H9 (cell line): ENCODE data around the gene WDR7. TPM values are rescaled to one million over a fixed set of nuclear protein-coding genes. Genes with fewer than 3 reads are reported as not detected.

Source experiments
- DNase-seq: peaks from one replicate; pipeline ENCODE4 v3.0.0-alpha.2; 2017
- H2AFZ ChIP-seq: one replicate; pipeline ENCODE4 v1.6.1; 2013; ENCODE audit warnings: mild to moderate bottlenecking, low read length, control low read depth, moderate library complexity
- H2AK5ac ChIP-seq: 2 replicates; pipeline ENCODE4 v1.6.1; 2013; ENCODE audit warnings: low read length, control low read depth, mixed read lengths; ENCODE audit not compliant: insufficient read length
- H2BK120ac ChIP-seq: one replicate; pipeline ENCODE4 v1.6.1; 2013; ENCODE audit warnings: low read depth, mild to moderate bottlenecking, low read length, control low read depth, inconsistent platforms; ENCODE audit not compliant: poor library complexity, severe bottlenecking
- H2BK12ac ChIP-seq: 2 replicates; pipeline ENCODE4 v1.6.1; 2013; ENCODE audit warnings: low read length, control low read depth, mixed read lengths, low read depth; ENCODE audit not compliant: insufficient read length
- H2BK15ac ChIP-seq: 2 replicates; pipeline ENCODE4 v1.6.1; 2013; ENCODE audit warnings: low read depth, low read length, control low read depth
- H2BK20ac ChIP-seq: one replicate; pipeline ENCODE4 v1.6.1; 2013; ENCODE audit warnings: low read depth, mild to moderate bottlenecking, low read length, control low read depth, inconsistent platforms; ENCODE audit not compliant: poor library complexity, severe bottlenecking
- H2BK5ac ChIP-seq: 2 replicates; pipeline ENCODE4 v1.6.1; 2013; ENCODE audit warnings: low read length, control low read depth, mixed read lengths; ENCODE audit not compliant: insufficient read length
- H3K14ac ChIP-seq: 2 replicates; pipeline ENCODE4 v1.6.1; 2013; ENCODE audit warnings: low read length, control low read depth; ENCODE audit not compliant: insufficient read depth
- H3K18ac ChIP-seq: 2 replicates; pipeline ENCODE4 v1.6.1; 2013; ENCODE audit warnings: low read depth, mild to moderate bottlenecking, mixed read lengths, low read length, control low read depth; ENCODE audit not compliant: insufficient read length
- H3K23ac ChIP-seq: 2 replicates; pipeline ENCODE4 v1.6.1; 2013; ENCODE audit warnings: low read length, control low read depth, mixed read lengths, low read depth; ENCODE audit not compliant: insufficient read length
- H3K23me2 ChIP-seq: 2 replicates; pipeline ENCODE4 v1.6.1; 2013; ENCODE audit warnings: low read depth, mild to moderate bottlenecking, mixed read lengths, low read length, control low read depth; ENCODE audit not compliant: insufficient read length, poor library complexity, severe bottlenecking
- H3K27ac ChIP-seq: 2 replicates; pipeline ENCODE4 v1.5.1; 2013; ENCODE audit warnings: low read length, control low read depth, mixed read lengths, low read depth; ENCODE audit not compliant: insufficient read length
- H3K27me3 ChIP-seq: 2 replicates; pipeline ENCODE4 v1.6.1; 2013; ENCODE audit warnings: low read length, control low read depth, inconsistent platforms; ENCODE audit not compliant: insufficient read depth
- H3K4ac ChIP-seq: 2 replicates; pipeline ENCODE4 v1.6.1; 2013; ENCODE audit warnings: low read depth, mild to moderate bottlenecking, control low read depth, inconsistent platforms, low read length, moderate library complexity
- H3K4me1 ChIP-seq: 2 replicates; pipeline ENCODE4 v1.6.1; 2013; ENCODE audit warnings: low read length, control low read depth, inconsistent platforms; ENCODE audit not compliant: insufficient read depth
- H3K4me2 ChIP-seq: 2 replicates; pipeline ENCODE4 v1.6.1; 2013; ENCODE audit warnings: low read length, control low read depth, mixed read lengths; ENCODE audit not compliant: insufficient read length, insufficient read depth
- H3K56ac ChIP-seq: 2 replicates; pipeline ENCODE4 v1.6.1; 2013; ENCODE audit warnings: low read depth, mild to moderate bottlenecking, mixed read lengths, low read length, control low read depth; ENCODE audit not compliant: insufficient read length
- H3K79me1 ChIP-seq: 2 replicates; pipeline ENCODE4 v1.6.1; 2013; ENCODE audit warnings: low read depth, mild to moderate bottlenecking, moderate library complexity, low read length, control low read depth, inconsistent platforms; ENCODE audit not compliant: insufficient read depth, poor library complexity, severe bottlenecking
- H3K79me2 ChIP-seq: 2 replicates; pipeline ENCODE4 v1.6.1; 2013; ENCODE audit warnings: low read length, control low read depth, inconsistent platforms; ENCODE audit not compliant: insufficient read depth
- H3K9ac ChIP-seq: 2 replicates; pipeline ENCODE4 v1.6.1; 2013; ENCODE audit warnings: low read length, control low read depth, mixed read lengths; ENCODE audit not compliant: insufficient read length; ENCODE audit errors: extremely low read depth
- H3K9me3 ChIP-seq: one replicate; pipeline ENCODE4 v1.6.1; 2013; ENCODE audit warnings: low read depth, low read length, inconsistent platforms; ENCODE audit not compliant: control insufficient read depth
- H3T11ph ChIP-seq: one replicate; pipeline ENCODE4 v1.6.1; 2013; ENCODE audit warnings: mild to moderate bottlenecking, low read length, control low read depth, inconsistent platforms
- H4K20me1 ChIP-seq: one replicate; pipeline ENCODE4 v1.6.1; 2013; ENCODE audit not compliant: control insufficient read depth, insufficient read length, insufficient read depth
- H4K5ac ChIP-seq: 2 replicates; pipeline ENCODE4 v1.6.1; 2013; ENCODE audit warnings: low read depth, mild to moderate bottlenecking, mixed read lengths, low read length, control low read depth; ENCODE audit not compliant: insufficient read length
- H4K8ac ChIP-seq: replicated peaks from 2 replicates; pipeline ENCODE4 v1.6.1; 2013; ENCODE audit warnings: low read length, control low read depth, mixed read lengths, low read depth; ENCODE audit not compliant: insufficient read length
- H4K91ac ChIP-seq: 2 replicates; pipeline ENCODE4 v1.6.1; 2013; ENCODE audit warnings: low read depth, mild to moderate bottlenecking, moderate library complexity, mixed read lengths, low read length, control low read depth; ENCODE audit not compliant: insufficient read length
- H3K27ac Mint-ChIP-seq, 3 experiments: 2 replicates in 2 of 3; 3 replicates in 1 of 3; pipeline ENCODE4 v1.8.0; 2020 to 2021; ENCODE audit warnings: mixed read lengths in 3 of 3, mild to moderate bottlenecking in 1 of 3, moderate library complexity in 1 of 3
- H3K27me3 Mint-ChIP-seq: 2 replicates; pipeline ENCODE4 v1.8.0; 2021; ENCODE audit warnings: low read depth, mild to moderate bottlenecking, moderate library complexity, mixed read lengths
- H3K36me3 Mint-ChIP-seq, 3 experiments: 2 replicates in 2 of 3; 3 replicates in 1 of 3; pipeline ENCODE4 v1.8.0; 2020 to 2021; ENCODE audit warnings: low read depth in 3 of 3, mixed read lengths in 3 of 3; ENCODE audit not compliant: insufficient read depth in 1 of 3
- H3K4me1 Mint-ChIP-seq, 2 experiments: 2 replicates each; pipeline ENCODE4 v1.8.0; 2020; ENCODE audit warnings: mixed read lengths in 2 of 2
- H3K4me3 Mint-ChIP-seq, 2 experiments: 2 replicates in 1 of 2; 3 replicates in 1 of 2; pipeline ENCODE4 v1.8.0; 2020 to 2021; ENCODE audit warnings: mild to moderate bottlenecking in 2 of 2, mixed read lengths in 2 of 2, moderate library complexity in 1 of 2
- H3K9me3 Mint-ChIP-seq, 2 experiments: 2 replicates in 1 of 2; 3 replicates in 1 of 2; pipeline ENCODE4 v1.8.0; 2020; ENCODE audit warnings: mild to moderate bottlenecking in 2 of 2, mixed read lengths in 2 of 2, moderate library complexity in 1 of 2
- CTCF ChIP-seq: fragments of 200-600 bp; sonication (generic); conservative IDR thresholded peaks from 3 replicates; pipeline ENCODE4 v1.8.0; 2021; ENCODE audit warnings: antibody characterized with exemption, mild to moderate bottlenecking
- WGBS: extraction: QIAGEN DNeasy Blood & Tissue Kit; methylation state at CpG from one replicate; pipeline ENCODE4 v1.1.7; 2013; ENCODE audit warnings: missing lambda C conversion rate, low lambda C conversion rate, mixed read lengths; ENCODE audit not compliant: insufficient read length; ENCODE audit errors: extremely low coverage; 5-methylcytosine and 5-hydroxymethylcytosine counted together
- total RNA-seq: library from RNA; stranded (reverse); gene quantifications from 2 replicates; pipeline ENCODE4 v1.2.1, GENCODE V29; 2021

The WDR7 gene
- total RNA-seq, 1 experiment from 2014 or later: 14.8 TPM

GRCh38 chr18:56926734-56927133 is 275.6 kb downstream of the WDR7 start:
- H3K14ac ChIP-seq: no peak overlapping the region
- H3K9ac ChIP-seq: no peak overlapping the region
- H2AK5ac ChIP-seq: no peak overlapping the region
- no peak overlapping the region for H4K91ac ChIP-seq
- H3K4me1 ChIP-seq: no peaks in the 10 kb centered on the region; the same call in 1 of the 2 replicates
- no peak overlapping the region for H3K4me2 ChIP-seq
- DNase-seq: no peak
- H3T11ph ChIP-seq: no peak overlapping the region
- no peak overlapping the region for H3K56ac ChIP-seq
- H2BK120ac ChIP-seq: no peak overlapping the region
- no peak overlapping the region for H3K4ac ChIP-seq
- H4K20me1 ChIP-seq: no peaks in the 10 kb centered on the region
- Mint-ChIP-seq H3K4me1 (peaks cover 7% of the 10 kb centered on the region in 2 experiments), H3K36me3 (no peaks in the 10 kb centered on the region), H3K4me3 (no peak overlapping the region), H3K27me3 (no peaks in the 10 kb centered on the region), H3K9me3 (no peaks in the 10 kb centered on the region; a peak in 1 of 5 replicates), H3K27ac (no peak overlapping the region)
- H3K9me3 ChIP-seq: no peaks in the 10 kb centered on the region
- H3K27ac ChIP-seq: no peak overlapping the region
- H2BK20ac ChIP-seq: no peak overlapping the region
- H2BK12ac ChIP-seq: no peak overlapping the region
- H4K5ac ChIP-seq: no peak overlapping the region
- H4K8ac ChIP-seq: no peak overlapping the region
- H2BK15ac ChIP-seq: no peak overlapping the region
- H3K79me2 ChIP-seq: no peaks in the 10 kb centered on the region
- H2AFZ ChIP-seq: no peak overlapping the region
- H3K23me2 ChIP-seq: no peaks in the 10 kb centered on the region
- WGBS: no CpG with 5 or more reads among the region's 5 CpGs
- no peaks in the 10 kb centered on the region for H3K27me3 ChIP-seq
- no peak overlapping the region for H2BK5ac ChIP-seq
- no peak overlapping the region for H3K18ac ChIP-seq
- no peak overlapping the region for H3K23ac ChIP-seq
- TF ChIP-seq CTCF: no peak
- no peaks in the 10 kb centered on the region for H3K79me1 ChIP-seq
